Measurements from ENCODE around the gene SPOCK1.

DNA sequence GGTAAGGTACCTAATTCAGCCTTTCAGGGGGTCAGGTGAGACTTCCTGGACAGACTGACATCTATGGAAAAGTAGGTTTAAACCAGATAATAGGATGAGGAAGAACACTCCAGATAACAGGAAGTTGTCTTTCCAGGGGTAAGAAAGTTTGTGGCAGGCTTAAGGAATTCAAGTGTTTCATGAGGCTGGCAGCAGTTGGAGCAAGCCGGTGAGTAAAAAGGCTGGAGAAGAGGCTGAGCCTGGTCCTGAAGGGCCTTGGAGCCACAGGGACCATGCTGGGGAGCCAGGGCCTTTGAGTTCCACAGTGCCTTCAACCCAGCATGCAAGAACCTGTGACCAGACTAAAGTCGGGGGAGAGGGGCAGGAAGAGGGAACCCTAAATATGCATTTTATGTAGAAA, 353.4 kb downstream of the SPOCK1 start:
- TF ChIP-seq, protein P1, sequence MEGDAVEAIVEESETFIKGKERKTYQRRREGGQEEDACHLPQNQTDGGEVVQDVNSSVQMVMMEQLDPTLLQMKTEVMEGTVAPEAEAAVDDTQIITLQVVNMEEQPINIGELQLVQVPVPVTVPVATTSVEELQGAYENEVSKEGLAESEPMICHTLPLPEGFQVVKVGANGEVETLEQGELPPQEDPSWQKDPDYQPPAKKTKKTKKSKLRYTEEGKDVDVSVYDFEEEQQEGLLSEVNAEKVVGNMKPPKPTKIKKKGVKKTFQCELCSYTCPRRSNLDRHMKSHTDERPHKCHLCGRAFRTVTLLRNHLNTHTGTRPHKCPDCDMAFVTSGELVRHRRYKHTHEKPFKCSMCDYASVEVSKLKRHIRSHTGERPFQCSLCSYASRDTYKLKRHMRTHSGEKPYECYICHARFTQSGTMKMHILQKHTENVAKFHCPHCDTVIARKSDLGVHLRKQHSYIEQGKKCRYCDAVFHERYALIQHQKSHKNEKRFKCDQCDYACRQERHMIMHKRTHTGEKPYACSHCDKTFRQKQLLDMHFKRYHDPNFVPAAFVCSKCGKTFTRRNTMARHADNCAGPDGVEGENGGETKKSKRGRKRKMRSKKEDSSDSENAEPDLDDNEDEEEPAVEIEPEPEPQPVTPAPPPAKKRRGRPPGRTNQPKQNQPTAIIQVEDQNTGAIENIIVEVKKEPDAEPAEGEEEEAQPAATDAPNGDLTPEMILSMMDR (conservative IDR thresholded peaks at IDR 0.05): no peak
- no peak for TF ChIP-seq EZH2 (IDR thresholded peaks at IDR 0.05; ENCODE audit: low read depth)

Data from PC-9 (cell line).